ENCODE data around the gene SLC25A42.
"Not testable (repeated sequence)": the region's sequence is repeated elsewhere in the genome, so short reads cannot be mapped to it uniquely, and the experiment has no call there.

The SLC25A42 gene, protein sequence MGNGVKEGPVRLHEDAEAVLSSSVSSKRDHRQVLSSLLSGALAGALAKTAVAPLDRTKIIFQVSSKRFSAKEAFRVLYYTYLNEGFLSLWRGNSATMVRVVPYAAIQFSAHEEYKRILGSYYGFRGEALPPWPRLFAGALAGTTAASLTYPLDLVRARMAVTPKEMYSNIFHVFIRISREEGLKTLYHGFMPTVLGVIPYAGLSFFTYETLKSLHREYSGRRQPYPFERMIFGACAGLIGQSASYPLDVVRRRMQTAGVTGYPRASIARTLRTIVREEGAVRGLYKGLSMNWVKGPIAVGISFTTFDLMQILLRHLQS

GRCh38 chr19:19063183-19064097, at the start of gene SLC25A42:
TSS of gene SLC25A42 (plus strand) at chr19:19063994. CDS start at chr19:19096125, 32,131 bp downstream.
- peak; percentile 97 for DNase-seq (ENCODE audit: low read depth)

DNA sequence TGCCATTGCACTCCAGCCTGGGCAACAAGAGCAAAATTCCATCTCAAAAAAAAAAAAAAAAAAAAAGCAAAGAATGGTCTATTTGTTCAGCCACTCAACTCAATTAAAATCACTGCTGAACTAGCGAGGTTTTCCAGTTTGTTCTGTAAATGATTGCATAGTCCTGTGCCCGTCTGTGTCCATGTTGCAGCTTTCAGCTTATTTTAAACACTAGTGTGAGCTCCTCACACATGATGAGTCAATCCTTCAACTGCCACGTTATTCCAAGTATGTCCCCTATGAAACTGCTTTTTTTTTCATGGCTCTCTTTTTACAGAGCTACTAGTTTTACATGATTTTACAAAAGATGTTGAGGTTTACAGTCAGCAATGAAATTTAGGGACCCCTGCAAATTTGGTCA, 42.7 kb upstream of the SLC25A42 start:
- no peak for DNase-seq (ENCODE audit: low read depth)

DNA sequence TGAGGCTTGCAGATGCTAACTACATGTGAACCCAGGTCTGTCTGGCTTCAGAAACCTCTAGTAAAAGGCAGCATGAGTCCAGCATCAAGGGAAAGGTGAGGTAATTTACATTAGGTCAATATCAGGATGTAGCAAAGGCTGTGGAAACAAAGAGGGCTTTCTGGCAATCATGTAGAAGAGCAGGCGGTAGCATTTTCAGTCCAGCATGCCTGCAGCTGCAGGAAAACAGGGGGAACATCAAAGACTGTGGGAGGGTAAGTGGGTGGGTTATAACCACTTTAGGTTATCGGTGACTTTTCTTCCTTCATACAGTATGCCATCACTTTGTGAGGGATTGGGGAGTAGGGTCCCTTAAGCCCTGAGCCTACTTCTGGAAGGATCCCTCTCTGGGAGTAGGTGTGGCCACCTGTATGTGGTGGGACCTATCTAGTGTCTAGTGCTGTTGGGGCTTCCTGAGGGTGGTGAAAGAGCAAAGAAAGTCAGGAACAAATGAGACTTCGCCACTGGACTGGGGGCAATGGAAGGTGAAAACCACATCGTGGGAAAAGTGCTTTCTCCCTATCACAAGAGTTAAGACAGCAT, 41.3 kb upstream of the SLC25A42 start:
- DNase-seq (ENCODE audit: low read depth): no peak

DNA sequence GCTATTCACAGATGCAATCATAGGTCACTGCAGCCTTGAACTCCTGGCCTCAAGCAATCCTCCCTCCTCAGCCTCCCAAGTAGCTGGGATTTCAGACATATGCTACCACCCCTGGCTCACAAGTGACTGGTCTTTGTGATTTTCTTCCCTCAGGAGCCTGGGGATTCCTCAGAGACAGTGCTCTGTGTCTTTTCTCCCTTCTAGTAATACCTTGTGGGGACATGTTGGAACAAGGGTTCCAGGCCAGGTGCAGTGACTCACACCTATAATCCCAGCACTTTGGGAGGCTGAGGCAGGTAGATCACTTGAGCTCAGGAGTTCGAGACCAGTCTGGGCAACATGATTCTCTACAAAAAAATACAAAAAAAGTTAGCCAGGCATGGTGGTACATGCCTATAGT, 40.4 kb upstream of the SLC25A42 start:
- not testable (repeated sequence) for DNase-seq (ENCODE audit: low read depth)

DNA sequence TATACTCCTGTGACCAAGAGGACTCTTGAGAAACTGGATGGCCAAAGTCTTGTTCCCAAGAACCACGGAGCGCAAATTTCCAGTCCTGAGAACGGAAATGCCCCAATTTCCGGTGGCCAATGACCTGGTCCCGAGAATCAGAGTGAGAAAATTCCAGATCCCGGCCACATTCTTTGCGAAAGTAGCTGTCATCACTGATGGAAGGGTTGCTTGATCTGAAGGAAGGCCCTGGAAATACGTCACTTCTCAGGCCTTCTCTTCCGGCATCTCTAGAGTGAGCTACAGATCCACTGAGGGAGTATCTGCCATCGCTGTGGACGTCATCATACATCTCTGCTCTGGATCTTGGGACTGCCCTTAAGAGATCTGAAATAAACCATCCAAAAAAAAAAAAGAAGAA, 37.9 kb upstream of the SLC25A42 start:
- DNase-seq (ENCODE audit: low read depth): no peak

DNA sequence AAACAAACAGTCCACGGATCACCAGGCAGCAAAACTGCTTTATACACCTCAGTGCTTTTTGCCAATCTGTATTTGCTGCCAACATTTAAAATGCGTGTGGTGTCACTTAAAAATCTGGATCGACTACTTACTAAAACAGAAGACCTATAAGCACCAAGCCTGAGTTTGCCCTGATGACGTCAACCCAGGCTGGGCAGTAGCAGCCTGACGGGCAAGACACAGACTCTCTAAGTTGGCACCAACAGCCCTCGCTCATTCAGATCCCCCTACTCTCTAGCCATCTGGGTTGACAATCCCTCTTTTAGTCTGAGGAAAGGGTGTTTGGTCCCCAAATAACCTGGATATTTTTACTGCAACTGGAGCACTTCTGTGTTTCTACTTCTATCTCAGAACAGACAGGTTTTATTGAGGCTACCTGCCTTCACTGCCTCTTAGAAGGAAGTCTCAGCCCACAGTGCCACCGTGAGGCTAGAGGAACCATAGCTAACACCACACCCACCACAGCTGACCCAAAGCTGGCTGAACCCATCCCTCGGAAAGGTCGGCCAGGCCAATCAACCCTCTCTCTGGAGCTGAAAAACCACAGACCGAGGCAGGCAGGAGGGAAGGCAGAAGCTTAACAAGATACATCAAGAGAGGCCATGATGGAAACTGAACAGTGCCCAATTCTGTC, 37.4 kb upstream of the SLC25A42 start:
- no peak for DNase-seq (ENCODE audit: low read depth)

GRCh38 chr19:19027228-19027627, 36.6 kb upstream of the SLC25A42 start:
- DNase-seq (ENCODE audit: low read depth): no peak

GRCh38 chr19:19028526-19028925, 35.3 kb upstream of the SLC25A42 start:
- DNase-seq (ENCODE audit: low read depth): no peak

- no peak for DNase-seq (ENCODE audit: low read depth)
These were observed 31.9 kb upstream of the SLC25A42 start for GRCh38 chr19:19031891-19032290.

DNA sequence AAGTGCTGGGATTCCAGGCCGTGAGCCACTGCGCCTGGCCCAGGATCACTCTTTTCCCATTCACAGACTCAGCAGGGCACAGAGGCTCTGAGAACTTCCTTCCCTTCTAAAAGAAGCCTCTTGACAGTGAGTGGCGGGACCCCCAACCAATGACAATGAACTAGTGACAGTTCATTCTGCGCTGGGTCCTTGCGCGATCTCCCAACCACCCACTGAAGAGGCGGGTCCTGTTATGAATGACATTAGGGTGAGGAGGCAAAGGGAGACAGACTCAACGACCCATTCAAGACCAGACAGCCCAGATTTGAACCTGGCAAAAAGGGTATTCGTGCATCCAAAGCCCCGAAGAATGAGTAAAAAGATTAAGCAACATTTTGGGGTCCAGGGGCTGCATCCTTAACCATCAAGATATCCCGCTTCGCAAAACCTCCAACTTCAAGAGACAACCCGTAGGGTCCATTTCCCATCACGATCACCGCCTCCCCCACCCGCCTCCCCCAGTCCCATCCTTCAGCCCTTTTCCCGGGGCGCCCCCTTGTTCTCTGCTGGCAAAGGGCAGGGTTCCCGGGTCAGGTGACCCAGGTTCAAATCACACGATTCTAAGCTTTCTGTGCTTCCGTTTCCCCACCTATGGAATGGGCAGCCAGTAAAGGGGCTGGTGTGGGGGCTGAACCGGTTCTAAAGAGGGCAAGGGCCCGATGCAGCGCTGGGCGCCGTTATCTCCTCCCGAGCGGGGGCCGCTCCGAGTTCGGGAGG, 31.2 kb upstream of the SLC25A42 start:
- DNase-seq (ENCODE audit: low read depth): peak; percentile 82

- no peak for DNase-seq (ENCODE audit: low read depth)
These were observed 30.7 kb upstream of the SLC25A42 start for GRCh38 chr19:19033176-19033425.

DNA sequence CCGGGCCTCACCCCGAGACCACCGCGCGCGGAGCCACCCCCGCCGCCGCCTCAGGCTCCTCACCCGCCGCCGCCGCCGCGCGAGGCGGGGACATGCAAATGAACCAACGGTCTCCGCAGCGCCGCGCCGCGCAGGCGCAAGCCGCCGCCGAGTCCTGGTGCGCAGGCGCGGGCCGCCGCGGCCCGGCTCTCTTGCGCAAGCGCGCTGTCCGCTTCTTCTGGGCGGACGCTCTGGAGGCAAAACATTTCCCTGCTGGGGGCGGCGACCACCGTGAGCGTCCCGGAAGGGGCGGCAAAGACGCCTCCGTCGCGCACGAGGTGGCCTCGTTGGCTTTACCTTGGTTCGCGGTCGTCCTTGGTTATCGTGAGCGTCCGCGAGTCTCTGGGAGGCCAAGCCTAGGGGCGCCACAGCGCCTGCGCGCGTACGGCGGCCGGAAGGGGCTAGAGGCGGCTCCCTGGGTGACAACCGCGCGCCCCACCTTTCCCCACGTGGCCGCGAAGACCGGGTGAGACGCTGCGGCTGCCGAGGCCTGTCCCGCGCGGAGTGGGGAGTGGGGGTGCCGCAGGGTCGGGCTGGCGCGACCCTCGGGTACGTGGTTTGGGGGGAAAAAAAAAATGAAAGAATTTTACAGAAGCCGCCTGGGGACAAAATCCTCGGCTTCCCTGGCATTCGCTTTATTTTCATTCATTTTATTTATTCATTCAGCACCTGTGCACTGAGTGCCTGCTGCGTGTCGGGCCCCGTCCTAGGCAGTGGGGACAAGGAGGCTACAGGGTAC, 30.2 kb upstream of the SLC25A42 start, which contains the start of the genes ARMC6 and SUGP2:
Gene ARMC6, plus strand, starts transcription at position 178 of the 778 bp plus-strand sequence. CDS start 607 bp downstream, outside the sequence.
Gene SUGP2, minus strand, starts transcription at position 92 of the 778 bp plus-strand sequence. CDS start 2,446 bp downstream, outside the sequence.
- peak; percentile 93 for DNase-seq (ENCODE audit: low read depth)

- DNase-seq (ENCODE audit: low read depth): peak; percentile 71
These were observed 29.6 kb upstream of the SLC25A42 start for GRCh38 chr19:19034204-19034624.

DNA sequence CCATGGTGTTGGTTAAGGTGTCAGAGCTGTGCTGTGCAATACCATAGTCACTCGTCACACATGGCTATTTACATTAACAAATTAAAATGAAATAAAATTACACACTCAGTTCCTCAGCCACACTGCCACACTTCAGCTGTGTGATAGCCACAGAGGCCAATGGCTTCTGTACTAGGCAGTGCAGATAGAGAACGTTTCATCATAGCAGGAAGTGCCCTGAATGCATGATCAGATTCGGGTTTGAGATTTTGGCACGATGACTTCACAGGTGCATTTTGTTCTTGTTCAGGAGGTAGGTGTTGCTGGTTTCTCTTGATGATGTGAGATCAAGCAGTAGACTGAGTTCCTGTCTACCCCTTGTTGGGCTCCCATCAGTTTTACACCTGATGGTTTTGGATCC, 23.9 kb upstream of the SLC25A42 start:
- DNase-seq (ENCODE audit: low read depth): no peak

DNA sequence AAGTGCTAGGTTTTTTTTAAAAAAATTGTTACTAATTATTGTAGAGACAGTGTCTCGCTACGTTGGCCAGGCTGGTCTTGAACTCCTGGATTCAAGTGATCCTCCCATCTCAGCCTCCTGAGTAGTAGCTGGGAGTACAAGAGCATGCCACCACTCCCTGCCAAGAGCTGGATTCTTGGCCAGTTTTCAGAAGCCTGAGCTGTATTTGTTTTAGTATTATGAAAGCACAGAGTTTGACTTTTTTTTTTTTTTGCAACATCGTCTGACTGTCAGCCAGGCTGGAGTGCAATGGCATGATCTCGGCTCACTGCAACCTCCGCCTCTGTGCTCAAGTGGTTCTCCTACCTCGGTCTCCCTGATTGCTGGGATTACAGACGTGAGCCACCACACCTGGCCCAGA, 23.4 kb upstream of the SLC25A42 start:
- no peak for DNase-seq (ENCODE audit: low read depth)

DNA sequence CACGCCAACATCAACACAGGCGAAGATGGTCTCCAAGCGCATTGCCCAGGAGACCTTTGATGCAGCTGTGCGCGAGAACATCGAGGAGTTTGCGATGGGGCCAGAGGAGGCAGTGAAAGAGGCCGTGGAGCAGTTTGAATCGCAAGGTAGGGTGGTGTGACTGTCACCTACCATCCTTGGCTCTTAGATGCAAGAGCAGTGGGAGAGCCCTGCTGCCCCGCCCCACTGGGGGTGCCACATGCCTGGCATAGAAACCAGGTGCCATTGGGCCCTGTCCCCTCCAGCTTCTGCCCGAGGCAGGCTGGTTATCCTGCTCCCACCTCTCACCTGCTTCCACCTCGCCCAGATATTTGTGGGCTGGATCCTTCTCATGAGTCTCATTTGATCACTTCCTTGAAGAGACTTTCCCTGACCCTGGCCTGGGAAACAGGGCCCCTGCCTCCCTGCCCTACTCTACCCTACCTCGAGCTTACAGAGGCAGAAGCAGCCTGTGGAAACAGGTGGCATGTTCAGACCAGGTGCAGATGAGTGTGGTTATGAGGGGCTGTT, 21.0 kb upstream of the SLC25A42 start:
- DNase-seq (ENCODE audit: low read depth): no peak

- no peak for DNase-seq (ENCODE audit: low read depth)
These were observed 20.3 kb upstream of the SLC25A42 start for GRCh38 chr19:19043481-19043880.

- DNase-seq (ENCODE audit: low read depth): no peak
These were observed 19.9 kb upstream of the SLC25A42 start for GRCh38 chr19:19043881-19044280.

- DNase-seq (ENCODE audit: low read depth): no peak
These were observed 14.4 kb upstream of the SLC25A42 start for GRCh38 chr19:19049406-19049805.

DNA sequence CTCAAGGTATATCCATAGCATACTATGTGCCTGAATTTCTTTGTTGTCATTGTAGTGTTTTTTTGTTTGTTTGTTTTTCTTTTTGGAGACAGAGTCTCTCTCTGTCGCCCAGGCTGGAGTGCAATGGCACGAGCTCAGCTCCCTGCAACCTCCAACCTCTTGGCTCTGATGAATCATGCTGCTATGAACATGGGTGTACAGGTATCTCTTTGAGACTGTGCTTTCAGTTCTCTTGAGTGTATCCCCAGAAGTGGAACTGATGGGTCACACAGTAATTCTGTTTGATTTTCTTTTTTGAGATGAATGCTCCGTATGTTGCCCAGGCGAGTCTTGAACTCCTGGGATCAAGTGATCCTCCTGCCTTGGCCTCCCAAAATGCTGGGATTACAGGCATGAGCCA, 13.7 kb upstream of the SLC25A42 start:
- DNase-seq (ENCODE audit: low read depth): no peak

Measured in activated T-cell treated with anti-CD3 and anti-CD28 coated beads for 48 hours (primary cell).